GM12878 (cell line): ENCODE measurements around the gene NDUFS6. TPM values are rescaled to one million over a fixed set of nuclear protein-coding genes. Genes with fewer than 3 reads are reported as not detected.

Experiments
- ATAC-seq: fragments of 200-7000 bp; cut with Tn5 transposase; 3 replicates; pipeline ENCODE4 v1.9.1; 2020; ENCODE audit warnings: mild to moderate bottlenecking, moderate library complexity
- BruUV-seq: library from RNA; stranded (reverse); fragments of 400-500 nt; replicated peaks from 2 replicates; lab custom pipeline; 2021; lab: Mats Ljungman, UMichigan
- CTCF ChIA-PET: fragments of 300-600 bp; sonication (Branson Sonifier 250); formaldehyde crosslinking; extraction: SDS; loops from one replicate; lab custom pipeline; 2021; ENCODE audit warnings: inconsistent platforms; lab: Yijun Ruan, JAX
- POLR2A ChIA-PET: fragments of 350-600 bp; formaldehyde crosslinking; extraction: SDS; loops from one replicate; lab custom pipeline; 2021; ENCODE audit warnings: inconsistent platforms; lab: Charles Lee
- RAD21 ChIA-PET: fragments of 300-600 bp; sonication (Branson Sonifier 250); formaldehyde crosslinking; loops from one replicate; lab custom pipeline; 2023; ENCODE audit warnings: antibody characterized with exemption; ENCODE audit not compliant: unreplicated experiment; lab: Charles Lee
- SMC1A ChIA-PET: fragments of 300-600 bp; sonication (Branson Sonifier 250); formaldehyde crosslinking; loops from one replicate; lab custom pipeline; 2023; ENCODE audit not compliant: unreplicated experiment, uncharacterized antibody; lab: Charles Lee
- DNase-seq: peaks from one replicate; pipeline ENCODE4 v3.0.0-alpha.2; 2011; ENCODE audit warnings: low read depth, low spot score
- FAIRE-seq: peaks from 3 replicates; lab custom pipeline; 2011; peaks lifted over from hg19 to GRCh38; lab: Jason Lieb, UNC
- H2AFZ ChIP-seq: 2 replicates; pipeline ENCODE4 v1.6.0; 2011; ENCODE audit warnings: low read depth, low read length, control low read depth; ENCODE audit not compliant: control insufficient read depth
- H3K27ac ChIP-seq: 2 replicates; pipeline ENCODE4 v1.5.1; 2011; ENCODE audit warnings: control low read depth; ENCODE audit not compliant: control insufficient read depth, insufficient read depth
- H3K27me3 ChIP-seq, 2 experiments: replicated peaks in 1 of 2; 2 replicates each; pipeline versions ENCODE4 v1.6.0 to v1.6.1; 2011; ENCODE audit warnings: low read length in 1 of 2; ENCODE audit not compliant: control insufficient read depth in 2 of 2, insufficient read depth in 2 of 2
- H3K36me3 ChIP-seq, 2 experiments: 2 replicates each; pipeline ENCODE4 v1.5.1; 2011; ENCODE audit warnings: low read length in 1 of 2; ENCODE audit not compliant: control insufficient read depth in 2 of 2, insufficient read depth in 2 of 2
- H3K4me1 ChIP-seq: 2 replicates; pipeline ENCODE4 v1.6.1; 2011; ENCODE audit warnings: mild to moderate bottlenecking, low read length, moderate library complexity, mixed read lengths; ENCODE audit not compliant: control insufficient read depth, insufficient read depth
- H3K4me2 ChIP-seq: 2 replicates; pipeline ENCODE4 v1.6.0; 2011; ENCODE audit warnings: control low read depth; ENCODE audit not compliant: control insufficient read depth, insufficient read depth
- H3K4me3 ChIP-seq: fragments of 200-600 bp; sonication (generic); 2 replicates; pipeline ENCODE4 v1.5.1; 2016
- H3K79me2 ChIP-seq: 2 replicates; pipeline ENCODE4 v1.6.0; 2011; ENCODE audit warnings: low read length; ENCODE audit not compliant: control insufficient read depth, insufficient read depth
- H3K9ac ChIP-seq: 2 replicates; pipeline ENCODE4 v1.8.0; 2011; ENCODE audit warnings: low read length, control low read depth, mixed read lengths; ENCODE audit not compliant: control insufficient read depth, insufficient read depth
- H3K9me3 ChIP-seq: replicated peaks from 3 replicates; pipeline ENCODE4 v1.5.1; 2011; ENCODE audit warnings: mild to moderate bottlenecking, low read length; ENCODE audit not compliant: control insufficient read depth, insufficient read depth
- H4K20me1 ChIP-seq: 2 replicates; pipeline ENCODE4 v1.6.0; 2011; ENCODE audit not compliant: control insufficient read depth, insufficient read depth
- IKZF2 ChIP-seq, 2 experiments: fragments of 450-650 bp; IDR thresholded peaks; 2 replicates each; pipeline ENCODE4 v1.6.1; 2017; ENCODE audit warnings: mild to moderate bottlenecking in 2 of 2, moderate library complexity in 2 of 2
- MTA3 ChIP-seq: IDR thresholded peaks from 2 replicates; pipeline ENCODE4 v1.6.1; 2012; ENCODE audit warnings: low read length, inconsistent platforms, borderline replicate concordance
- SIX5 ChIP-seq: IDR thresholded peaks from 2 replicates; pipeline ENCODE4 v1.6.1; 2011; ENCODE audit warnings: mild to moderate bottlenecking, low read depth, low read length, moderate library complexity; ENCODE audit not compliant: severe bottlenecking
- SREBF2 ChIP-seq: IDR thresholded peaks from 2 replicates; pipeline ENCODE4 v1.6.1; 2012; ENCODE audit warnings: mild to moderate bottlenecking, low read length
- SUPT20H ChIP-seq: IDR thresholded peaks from 2 replicates; pipeline ENCODE4 v1.6.1; 2011; ENCODE audit warnings: low read depth, mild to moderate bottlenecking, low read length, moderate library complexity, borderline replicate concordance; ENCODE audit not compliant: control insufficient read depth
- SUZ12 ChIP-seq: fragments of 200-600 bp; sonication (generic); IDR thresholded peaks from one replicate; pipeline ENCODE4 v1.6.1; 2018; ENCODE audit warnings: antibody characterized with exemption, mild to moderate bottlenecking; ENCODE audit not compliant: unreplicated experiment
- WGBS: methylation state at CpG from one replicate; pipeline ENCODE4 v1.1.6; 2016; ENCODE audit warnings: low lambda C conversion rate; ENCODE audit not compliant: insufficient replicate concordance, insufficient coverage; ENCODE audit errors: missing lambda C conversion rate; 5-methylcytosine and 5-hydroxymethylcytosine counted together
- in situ Hi-C: fragments of 300-500 bp; cut with MboI; formaldehyde crosslinking; loops from 9 replicates; pipeline ENCODE4 v1.14.3; 2018; ENCODE audit warnings: mixed read lengths
- intact Hi-C: fragments of 100-400 bp; cut with micrococcal nuclease; formaldehyde crosslinking; loops from one replicate; pipeline ENCODE4 v1.14.2; 2022; ENCODE audit not compliant: unreplicated experiment
- polyA plus RNA-seq, 11 experiments: library from polyadenylated mRNA; depleted of rRNA in 4 of 11; unstranded in 6 of 11; stranded (reverse) in 5 of 11; fragments of >200 nt; fragmentation: Nextera tagmentation in 4 of 11; fragmentation: Illumina TruSeq in 1 of 11; extraction: Ambion mirVana in 4 of 11; extraction: Trizol in 1 of 11; gene quantifications; 1 replicate in 1 of 11; 2 replicates in 10 of 11; pipeline versions ENCODE4 v1.2.1 to v1.2.3, GENCODE V29; 2011 to 2016; ENCODE audit warnings: inconsistent platforms in 2 of 11, missing spikeins in 2 of 11, low read depth in 1 of 11
- total RNA-seq, 4 experiments: library from RNA; depleted of rRNA in 3 of 4; stranded (reverse); fragments of >200 nt in 3 of 4; fragmentation: Illumina TruSeq in 1 of 4; extraction: Trizol in 1 of 4; gene quantifications; 2 replicates each; pipeline versions ENCODE4 v1.2.1 to v1.2.3, GENCODE V29; 2013 to 2021
- TF ChIP-seq, protein P1 (sequence below): IDR thresholded peaks from 2 replicates; pipeline ENCODE4 v1.6.1; 2011; ENCODE audit warnings: low read depth, mild to moderate bottlenecking, low read length, moderate library complexity, borderline replicate concordance; ENCODE audit errors: extremely low read depth
- TF ChIP-seq, protein P2 (sequence below): fragments of 150-350 bp; IDR thresholded peaks from 2 replicates; pipeline ENCODE4 v1.6.1; 2016; ENCODE audit warnings: low read depth, low read length

NDUFS6 gene
- total and polyA plus RNA-seq, 10 of the 15 experiments (the other 5 are each of a cell fraction or from before 2014, with no cell fraction given) = 20.7 to 213 (median 58.3) TPM

DNA sequence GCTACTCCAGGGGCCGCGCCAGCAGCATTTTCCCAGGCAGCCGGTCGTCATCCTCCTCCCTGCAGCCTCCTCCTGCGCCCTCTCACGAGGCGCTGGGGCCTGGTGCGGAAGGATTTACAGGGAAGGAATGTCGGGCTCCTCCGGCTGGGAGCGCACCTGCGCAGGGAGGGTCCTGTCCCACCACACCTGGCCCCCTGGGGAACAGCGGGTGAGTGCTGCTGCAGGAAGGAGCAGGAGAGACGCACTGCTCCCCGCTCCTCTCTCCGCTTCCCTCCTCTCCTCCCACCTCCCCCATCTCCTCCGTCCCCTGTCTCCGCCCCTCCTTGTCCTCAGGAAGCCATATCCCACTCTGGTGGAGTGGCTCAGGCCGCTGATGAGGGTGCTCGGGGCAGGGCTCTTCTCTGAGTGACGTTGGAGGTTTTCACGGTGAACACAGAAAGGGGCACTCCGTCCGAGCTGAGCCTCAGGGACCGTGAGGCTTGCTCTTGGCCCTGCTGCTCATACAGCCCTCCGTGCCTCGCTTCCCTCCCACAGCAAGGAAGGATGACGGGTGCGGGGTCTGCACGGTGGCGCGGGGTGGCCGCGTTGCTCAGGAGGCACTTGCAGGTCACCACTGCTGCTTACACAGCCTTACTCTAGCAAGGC is 50.2 kb downstream of the NDUFS6 start:
- in situ Hi-C loops = no loop called here
- FAIRE-seq (no peak), DNase-seq (no peak), ATAC-seq (no peak; the same call in 2 of the 3 replicates)
- Histone ChIP-seq H3K9ac (no peak overlapping the region), H3K79me2 (no peaks in the 10 kb centered on the region), H3K4me3 (no peak overlapping the region), H3K4me1 (no peaks in the 10 kb centered on the region), H3K27me3 (no peaks in the 10 kb centered on the region; a peak in 3 of 4 replicates), H4K20me1 (no peaks in the 10 kb centered on the region), H3K36me3 (no peaks in the 10 kb centered on the region), H2AFZ (no peak overlapping the region), H3K4me2 (no peak overlapping the region), H3K9me3 (no peaks in the 10 kb centered on the region), H3K27ac (no peak overlapping the region)
- ChIA-PET RAD21 (no interaction called here), CTCF (no interaction called here), SMC1A (no interaction called here), POLR2A (no interaction called here)
- intact Hi-C loops = no loop called here
- no peak for TF ChIP-seq SUZ12
- no peak for TF ChIP-seq IKZF2 (IDR thresholded peaks at IDR 0.05)
- no peak for TF ChIP-seq SIX5
- TF ChIP-seq SUPT20H = no peak
- TF ChIP-seq, protein P1, sequence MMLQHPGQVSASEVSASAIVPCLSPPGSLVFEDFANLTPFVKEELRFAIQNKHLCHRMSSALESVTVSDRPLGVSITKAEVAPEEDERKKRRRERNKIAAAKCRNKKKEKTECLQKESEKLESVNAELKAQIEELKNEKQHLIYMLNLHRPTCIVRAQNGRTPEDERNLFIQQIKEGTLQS = no peak
- no peak for TF ChIP-seq MTA3
- no peak for TF ChIP-seq SREBF2
- TF ChIP-seq, protein P2, sequence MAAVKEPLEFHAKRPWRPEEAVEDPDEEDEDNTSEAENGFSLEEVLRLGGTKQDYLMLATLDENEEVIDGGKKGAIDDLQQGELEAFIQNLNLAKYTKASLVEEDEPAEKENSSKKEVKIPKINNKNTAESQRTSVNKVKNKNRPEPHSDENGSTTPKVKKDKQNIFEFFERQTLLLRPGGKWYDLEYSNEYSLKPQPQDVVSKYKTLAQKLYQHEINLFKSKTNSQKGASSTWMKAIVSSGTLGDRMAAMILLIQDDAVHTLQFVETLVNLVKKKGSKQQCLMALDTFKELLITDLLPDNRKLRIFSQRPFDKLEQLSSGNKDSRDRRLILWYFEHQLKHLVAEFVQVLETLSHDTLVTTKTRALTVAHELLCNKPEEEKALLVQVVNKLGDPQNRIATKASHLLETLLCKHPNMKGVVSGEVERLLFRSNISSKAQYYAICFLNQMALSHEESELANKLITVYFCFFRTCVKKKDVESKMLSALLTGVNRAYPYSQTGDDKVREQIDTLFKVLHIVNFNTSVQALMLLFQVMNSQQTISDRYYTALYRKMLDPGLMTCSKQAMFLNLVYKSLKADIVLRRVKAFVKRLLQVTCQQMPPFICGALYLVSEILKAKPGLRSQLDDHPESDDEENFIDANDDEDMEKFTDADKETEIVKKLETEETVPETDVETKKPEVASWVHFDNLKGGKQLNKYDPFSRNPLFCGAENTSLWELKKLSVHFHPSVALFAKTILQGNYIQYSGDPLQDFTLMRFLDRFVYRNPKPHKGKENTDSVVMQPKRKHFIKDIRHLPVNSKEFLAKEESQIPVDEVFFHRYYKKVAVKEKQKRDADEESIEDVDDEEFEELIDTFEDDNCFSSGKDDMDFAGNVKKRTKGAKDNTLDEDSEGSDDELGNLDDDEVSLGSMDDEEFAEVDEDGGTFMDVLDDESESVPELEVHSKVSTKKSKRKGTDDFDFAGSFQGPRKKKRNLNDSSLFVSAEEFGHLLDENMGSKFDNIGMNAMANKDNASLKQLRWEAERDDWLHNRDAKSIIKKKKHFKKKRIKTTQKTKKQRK = no peak
- 22% methylated on average over 29 of the region's 34 CpGs for WGBS
- no TSS peak for BruUV-seq
